Fibroblast of lung (primary cell): Measurements from ENCODE around the gene KLF15.

Source experiments
- EZH2 ChIP-seq: IDR thresholded peaks from 2 replicates; pipeline ENCODE4 v1.5.1; 2012; ENCODE audit warnings: low read length, control low read depth, mild to moderate bottlenecking; ENCODE audit errors: missing control alignments
- TF ChIP-seq, protein P1 (sequence below), 2 donors: IDR thresholded peaks in 1 of 2; conservative IDR thresholded peaks in 1 of 2; 1 replicate in 1 of 2; 2 replicates in 1 of 2; pipeline ENCODE4 v1.5.1; 2011 to 2012; ENCODE audit warnings: low read length in 2 of 2, control low read depth in 1 of 2, inconsistent platforms in 1 of 2, low read depth in 1 of 2, mild to moderate bottlenecking in 1 of 2

GRCh38 chr3:126350502-126351085 lies 6.6 kb downstream of the KLF15 start:
- TF ChIP-seq, protein P1, sequence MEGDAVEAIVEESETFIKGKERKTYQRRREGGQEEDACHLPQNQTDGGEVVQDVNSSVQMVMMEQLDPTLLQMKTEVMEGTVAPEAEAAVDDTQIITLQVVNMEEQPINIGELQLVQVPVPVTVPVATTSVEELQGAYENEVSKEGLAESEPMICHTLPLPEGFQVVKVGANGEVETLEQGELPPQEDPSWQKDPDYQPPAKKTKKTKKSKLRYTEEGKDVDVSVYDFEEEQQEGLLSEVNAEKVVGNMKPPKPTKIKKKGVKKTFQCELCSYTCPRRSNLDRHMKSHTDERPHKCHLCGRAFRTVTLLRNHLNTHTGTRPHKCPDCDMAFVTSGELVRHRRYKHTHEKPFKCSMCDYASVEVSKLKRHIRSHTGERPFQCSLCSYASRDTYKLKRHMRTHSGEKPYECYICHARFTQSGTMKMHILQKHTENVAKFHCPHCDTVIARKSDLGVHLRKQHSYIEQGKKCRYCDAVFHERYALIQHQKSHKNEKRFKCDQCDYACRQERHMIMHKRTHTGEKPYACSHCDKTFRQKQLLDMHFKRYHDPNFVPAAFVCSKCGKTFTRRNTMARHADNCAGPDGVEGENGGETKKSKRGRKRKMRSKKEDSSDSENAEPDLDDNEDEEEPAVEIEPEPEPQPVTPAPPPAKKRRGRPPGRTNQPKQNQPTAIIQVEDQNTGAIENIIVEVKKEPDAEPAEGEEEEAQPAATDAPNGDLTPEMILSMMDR (conservative IDR thresholded peaks at IDR 0.05 in 1 of 2, IDR thresholded peaks at IDR 0.05 in 1 of 2; ENCODE audit: low read depth in 1 of 2, low read length in 2 of 2) = no peak
- TF ChIP-seq EZH2 = no peak
